Tibial nerve (tissue), 4 donors: ENCODE data around the gene ENPP1. TPM values are rescaled to one million over a fixed set of nuclear protein-coding genes. Genes with fewer than 3 reads are reported as not detected.

Experiments
- DNase-seq, 2 donors: peaks; one replicate each; pipeline ENCODE4 v3.0.0-alpha.2; 2019; ENCODE audit warnings: low spot score in 2 of 2
- H3K27ac ChIP-seq, 4 donors: fragments of 200-600 bp; sonication (generic) in 3 of 4; one replicate each; pipeline ENCODE4 v1.5.1; 2017 to 2019; ENCODE audit warnings: mild to moderate bottlenecking in 1 of 4
- H3K27me3 ChIP-seq, 2 donors: fragments of 200-600 bp; sonication (generic) in 1 of 2; one replicate each; pipeline versions ENCODE4 v1.5.1 to v1.6.0; 2017 to 2019
- H3K36me3 ChIP-seq, 3 donors: fragments of 200-600 bp; sonication (generic); one replicate each; pipeline ENCODE4 v1.5.1; 2018 to 2019
- H3K4me1 ChIP-seq, 4 donors: fragments of 200-600 bp; sonication (generic) in 3 of 4; one replicate each; pipeline ENCODE4 v1.5.1; 2017 to 2019
- H3K4me3 ChIP-seq, 4 donors: fragments of 200-600 bp; sonication (generic) in 3 of 4; one replicate each; pipeline ENCODE4 v1.5.1; 2017 to 2019; ENCODE audit warnings: mild to moderate bottlenecking in 1 of 4, moderate library complexity in 1 of 4
- H3K9me3 ChIP-seq, 4 donors: fragments of 200-600 bp; sonication (generic) in 3 of 4; one replicate each; pipeline ENCODE4 v1.5.1; 2017 to 2019
- EP300 ChIP-seq, 2 donors: sonication (generic); formaldehyde crosslinking; IDR thresholded peaks; one replicate each; pipeline ENCODE4 v1.6.1; 2017; ENCODE audit warnings: antibody characterized with exemption in 2 of 2, mild to moderate bottlenecking in 1 of 2
- POLR2A ChIP-seq, 2 donors: fragments of 450-650 bp; IDR thresholded peaks; one replicate each; pipeline ENCODE4 v1.6.1; 2017; ENCODE audit warnings: antibody characterized with exemption in 2 of 2, mild to moderate bottlenecking in 2 of 2, moderate library complexity in 2 of 2
- WGBS, 2 donors: methylation state at CpG; one replicate each; pipeline ENCODE4 v1.1.5; 2018; 5-methylcytosine and 5-hydroxymethylcytosine counted together
- total RNA-seq, 4 donors: library from RNA; depleted of rRNA; stranded (reverse); fragments of >200 nt; gene quantifications; one replicate each; pipeline ENCODE4 v1.1.0, GENCODE V29; 2016
- TF ChIP-seq, protein P1 (sequence below), 5 experiments: fragments of 200-600 bp in 3 of 5; fragments of 450-650 bp in 2 of 5; sonication (generic) in 3 of 5; IDR thresholded peaks; one replicate each; pipeline ENCODE4 v1.5.1; 2016 to 2019; ENCODE audit warnings: antibody characterized with exemption in 5 of 5, mild to moderate bottlenecking in 3 of 5, moderate library complexity in 2 of 5

ENPP1 gene
- total RNA-seq, 4 donors from 2014 or later, result 11.8 to 22.8 (median 18.7) TPM

DNA sequence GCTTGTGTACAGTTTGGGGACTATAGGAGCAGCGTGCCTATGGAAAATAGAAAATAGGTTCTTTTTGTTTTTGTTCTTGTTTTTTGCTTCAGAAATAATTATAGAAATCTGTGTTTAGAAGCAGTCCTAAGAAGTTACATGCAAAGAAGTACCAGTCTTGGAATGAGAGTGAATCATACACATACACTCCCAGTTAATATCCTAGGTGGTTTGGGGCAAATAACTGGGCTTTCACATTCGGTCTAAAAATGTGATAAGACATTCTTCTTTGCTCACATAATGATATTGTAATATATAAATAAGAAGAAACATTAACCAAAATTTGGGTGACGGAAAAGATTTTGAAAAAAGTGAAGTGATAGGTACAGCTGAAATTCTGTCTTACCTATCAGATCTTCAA, 61.0 kb downstream of the ENPP1 start:
- no peak overlapping the region for H3K27ac ChIP-seq
- DNase-seq, result no peak
- H3K36me3 ChIP-seq, result peaks cover 0 to 8% (median 0%) of the 10 kb centered on the region in 3 donors
- H3K4me3 ChIP-seq, result no peak overlapping the region
- TF ChIP-seq, protein P1, sequence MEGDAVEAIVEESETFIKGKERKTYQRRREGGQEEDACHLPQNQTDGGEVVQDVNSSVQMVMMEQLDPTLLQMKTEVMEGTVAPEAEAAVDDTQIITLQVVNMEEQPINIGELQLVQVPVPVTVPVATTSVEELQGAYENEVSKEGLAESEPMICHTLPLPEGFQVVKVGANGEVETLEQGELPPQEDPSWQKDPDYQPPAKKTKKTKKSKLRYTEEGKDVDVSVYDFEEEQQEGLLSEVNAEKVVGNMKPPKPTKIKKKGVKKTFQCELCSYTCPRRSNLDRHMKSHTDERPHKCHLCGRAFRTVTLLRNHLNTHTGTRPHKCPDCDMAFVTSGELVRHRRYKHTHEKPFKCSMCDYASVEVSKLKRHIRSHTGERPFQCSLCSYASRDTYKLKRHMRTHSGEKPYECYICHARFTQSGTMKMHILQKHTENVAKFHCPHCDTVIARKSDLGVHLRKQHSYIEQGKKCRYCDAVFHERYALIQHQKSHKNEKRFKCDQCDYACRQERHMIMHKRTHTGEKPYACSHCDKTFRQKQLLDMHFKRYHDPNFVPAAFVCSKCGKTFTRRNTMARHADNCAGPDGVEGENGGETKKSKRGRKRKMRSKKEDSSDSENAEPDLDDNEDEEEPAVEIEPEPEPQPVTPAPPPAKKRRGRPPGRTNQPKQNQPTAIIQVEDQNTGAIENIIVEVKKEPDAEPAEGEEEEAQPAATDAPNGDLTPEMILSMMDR (IDR thresholded peaks at IDR 0.05), result no peak
- no peak for TF ChIP-seq EP300 (IDR thresholded peaks at IDR 0.05)
- TF ChIP-seq POLR2A (IDR thresholded peaks at IDR 0.05), result no peak
- 86 to 91% methylated on average over 3 of the region's 3 CpGs for WGBS, 2 donors
- no peaks in the 10 kb centered on the region for H3K9me3 ChIP-seq
- no peaks in the 10 kb centered on the region for H3K4me1 ChIP-seq
- no peaks in the 10 kb centered on the region for H3K27me3 ChIP-seq

DNA sequence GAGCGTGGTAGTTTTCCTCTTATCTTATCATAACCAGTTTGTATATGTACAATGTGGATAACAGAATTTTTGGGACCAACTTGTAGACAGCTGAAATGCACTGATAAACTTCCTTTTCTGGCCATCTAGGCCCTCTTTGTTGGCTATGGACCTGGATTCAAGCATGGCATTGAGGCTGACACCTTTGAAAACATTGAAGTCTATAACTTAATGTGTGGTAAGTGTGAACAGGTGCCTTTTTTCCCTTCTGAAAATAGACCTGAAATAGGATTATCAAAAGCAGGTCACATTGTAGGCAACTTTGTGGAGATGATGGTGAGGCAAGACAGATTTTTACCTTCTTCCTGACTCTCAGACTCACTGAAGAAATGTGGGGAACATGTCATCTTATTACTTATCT, 67.8 kb downstream of the ENPP1 start:
- Histone ChIP-seq H3K9me3 (no peaks in the 10 kb centered on the region), H3K27ac (no peak overlapping the region), H3K4me3 (no peak overlapping the region), H3K4me1 (no peaks in the 10 kb centered on the region), H3K36me3 (peaks cover 0 to 43% (median 0%) of the 10 kb centered on the region in 3 donors), H3K27me3 (no peaks in the 10 kb centered on the region)
- WGBS, 2 donors, result 56 to 79% methylated on average over 1 of the region's 1 CpG
- no peak for DNase-seq
- TF ChIP-seq POLR2A (IDR thresholded peaks at IDR 0.05) (no peak), EP300 (IDR thresholded peaks at IDR 0.05) (no peak)
- TF ChIP-seq, protein P1 (IDR thresholded peaks at IDR 0.05), result no peak

DNA sequence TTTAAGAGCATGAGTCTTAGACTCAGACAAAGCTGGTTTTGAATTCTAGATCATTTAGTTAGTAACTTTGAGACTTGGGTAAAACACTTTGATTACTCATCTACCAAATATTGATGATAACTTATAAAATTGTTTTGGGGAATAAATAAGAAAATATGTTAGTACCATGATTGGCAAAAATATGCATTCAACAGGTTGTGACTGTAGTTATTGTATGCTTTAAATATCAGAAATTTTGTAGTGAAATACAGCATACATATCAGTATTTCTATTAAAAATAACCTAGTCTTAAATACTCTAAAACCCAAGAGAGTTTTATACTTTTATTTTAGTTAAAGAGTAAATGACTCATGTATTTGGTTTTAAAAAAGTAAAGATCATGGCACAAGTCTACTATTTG, 68.7 kb downstream of the ENPP1 start:
- peaks cover 0 to 49% (median 0%) of the 10 kb centered on the region in 3 donors for H3K36me3 ChIP-seq
- no peak overlapping the region for H3K4me3 ChIP-seq
- no peaks in the 10 kb centered on the region for H3K9me3 ChIP-seq
- DNase-seq, result no peak
- H3K27ac ChIP-seq, result no peak overlapping the region
- TF ChIP-seq, protein P1 (IDR thresholded peaks at IDR 0.05), result no peak
- no peak for TF ChIP-seq EP300 (IDR thresholded peaks at IDR 0.05)
- TF ChIP-seq POLR2A (IDR thresholded peaks at IDR 0.05), result no peak
- no peaks in the 10 kb centered on the region for H3K4me1 ChIP-seq
- H3K27me3 ChIP-seq, result no peaks in the 10 kb centered on the region

DNA sequence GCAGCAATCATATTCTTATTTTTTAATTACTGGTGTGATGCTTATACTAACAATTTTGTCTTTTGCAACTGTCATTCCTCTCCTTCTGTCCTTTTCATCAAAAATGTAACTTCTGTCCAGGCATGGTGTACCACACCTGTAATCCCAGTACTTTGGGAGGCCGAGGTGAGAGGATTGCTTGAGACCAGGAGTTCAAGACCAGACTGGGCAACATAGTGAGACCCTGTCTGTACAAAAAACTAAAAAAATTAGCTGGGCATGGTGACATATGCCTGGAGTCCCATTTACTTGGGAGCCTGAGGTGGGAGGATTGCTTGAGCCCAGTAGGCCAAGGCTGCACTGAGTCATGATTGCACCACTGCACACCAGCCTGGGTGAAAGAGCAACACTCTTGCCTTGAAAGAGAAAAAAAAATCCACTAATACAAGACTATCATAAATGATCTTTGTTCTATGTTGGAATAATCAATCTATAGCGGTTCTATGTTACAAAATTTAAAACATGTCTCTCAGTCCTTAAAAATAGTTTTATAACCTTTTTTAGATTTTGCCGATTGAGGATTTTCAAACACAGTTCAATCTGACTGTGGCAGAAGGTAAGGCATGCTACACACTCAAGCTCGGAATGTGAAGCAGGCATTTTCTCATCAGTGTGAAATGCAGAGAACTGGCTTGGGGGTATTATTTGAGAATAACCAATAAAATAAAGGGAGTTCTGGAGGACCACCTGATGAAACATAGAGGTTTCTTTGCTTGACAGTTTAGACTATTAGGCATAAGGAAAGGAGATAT, 70.4 kb downstream of the ENPP1 start:
- H3K9me3 ChIP-seq, result no peaks in the 10 kb centered on the region
- WGBS, 2 donors, result 80 to 91% methylated on average over 4 of the region's 4 CpGs
- DNase-seq, result no peak

DNA sequence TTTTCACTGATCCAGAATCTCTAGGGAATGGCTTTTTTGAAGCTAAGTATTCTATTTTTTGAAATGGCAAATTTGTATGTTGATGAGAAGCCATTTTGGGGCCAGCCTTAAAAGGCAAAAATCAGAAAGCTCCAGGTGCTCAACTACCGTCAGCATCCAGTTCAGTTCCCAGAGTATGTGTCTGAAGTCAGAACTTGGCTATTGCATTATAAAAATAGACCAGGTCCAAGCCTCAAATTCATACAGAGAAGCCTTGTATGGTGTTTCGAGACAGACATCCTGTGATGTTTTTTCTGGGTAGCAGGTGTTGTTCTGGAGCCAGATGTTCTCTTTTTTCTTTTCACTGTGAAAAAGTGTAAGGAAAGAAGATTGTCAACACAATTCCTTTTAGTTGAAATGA, 75.2 kb downstream of the ENPP1 start:
- peaks cover 0 to 52% (median 0%) of the 10 kb centered on the region in 3 donors for H3K36me3 ChIP-seq
- no peaks in the 10 kb centered on the region for H3K27me3 ChIP-seq
- TF ChIP-seq EP300 (IDR thresholded peaks at IDR 0.05) (no peak), POLR2A (IDR thresholded peaks at IDR 0.05) (no peak)
- 71% methylated on average over 2 of the region's 2 CpGs for WGBS, 2 donors
- no peak for DNase-seq
- no peaks in the 10 kb centered on the region for H3K4me1 ChIP-seq
- H3K9me3 ChIP-seq, result no peaks in the 10 kb centered on the region
- H3K4me3 ChIP-seq, result no peak overlapping the region
- no peak overlapping the region for H3K27ac ChIP-seq

More for the DNA sequence above, 70.4 kb downstream of the ENPP1 start:
- no peaks in the 10 kb centered on the region for H3K27me3 ChIP-seq
- H3K4me1 ChIP-seq, result no peaks in the 10 kb centered on the region
- no peak overlapping the region for H3K4me3 ChIP-seq
- TF ChIP-seq, protein P1 (IDR thresholded peaks at IDR 0.05), result no peak
- no peak for TF ChIP-seq EP300 (IDR thresholded peaks at IDR 0.05)
- no peak for TF ChIP-seq POLR2A (IDR thresholded peaks at IDR 0.05)
- H3K27ac ChIP-seq, result no peak overlapping the region
- H3K36me3 ChIP-seq, result peaks cover 0 to 52% (median 0%) of the 10 kb centered on the region in 3 donors
